Omental fat pad (tissue), 4 donors: ENCODE results near the gene ZSCAN5C. TPM values are rescaled to one million over a fixed set of nuclear protein-coding genes. Genes with fewer than 3 reads are reported as not detected.

ENCODE experiments used
- ATAC-seq: fragments of 150-250 bp; one replicate; pipeline ENCODE4 v1.9.1; 2016; ENCODE audit warnings: mild to moderate bottlenecking, moderate library complexity; ENCODE audit not compliant: low FRiP score
- DNase-seq: peaks from one replicate; pipeline ENCODE4 v3.0.0-alpha.2; 2019; ENCODE audit warnings: low spot score
- total RNA-seq, 4 donors: library from RNA; depleted of rRNA; stranded (reverse); fragments of >200 nt; gene quantifications; one replicate each; pipeline ENCODE4 v1.1.0, GENCODE V29; 2016
- TF ChIP-seq, protein P1 (sequence below), 3 donors: fragments of 450-650 bp; IDR thresholded peaks; one replicate each; pipeline ENCODE4 v1.5.1; 2016 to 2017; ENCODE audit warnings: antibody characterized with exemption in 3 of 3, mild to moderate bottlenecking in 3 of 3, moderate library complexity in 2 of 3

ZSCAN5C gene, protein sequence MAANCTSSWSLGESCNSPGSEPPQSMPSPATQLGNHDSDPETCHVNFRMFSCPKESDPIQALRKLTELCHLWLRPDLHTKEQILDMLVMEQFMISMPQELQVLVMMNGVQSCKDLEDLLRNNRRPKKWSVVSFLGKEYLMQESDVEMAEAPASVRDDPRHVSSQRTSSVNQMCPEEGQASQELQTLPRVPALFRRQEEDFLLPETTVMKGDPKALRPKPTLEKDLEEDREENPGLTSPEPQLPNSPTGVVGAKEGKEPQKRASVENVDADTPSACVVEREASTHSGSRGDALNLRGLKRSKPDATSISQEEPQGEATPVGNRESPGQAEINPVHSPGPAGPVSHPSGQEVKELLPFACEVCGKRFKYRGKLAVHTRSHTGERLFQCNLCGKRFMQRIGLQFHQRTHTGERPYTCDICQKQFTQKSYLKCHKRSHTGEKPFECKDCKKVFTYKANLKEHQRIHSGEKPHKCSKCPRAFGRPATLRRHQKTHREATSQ
- total RNA-seq = not detected

DNA sequence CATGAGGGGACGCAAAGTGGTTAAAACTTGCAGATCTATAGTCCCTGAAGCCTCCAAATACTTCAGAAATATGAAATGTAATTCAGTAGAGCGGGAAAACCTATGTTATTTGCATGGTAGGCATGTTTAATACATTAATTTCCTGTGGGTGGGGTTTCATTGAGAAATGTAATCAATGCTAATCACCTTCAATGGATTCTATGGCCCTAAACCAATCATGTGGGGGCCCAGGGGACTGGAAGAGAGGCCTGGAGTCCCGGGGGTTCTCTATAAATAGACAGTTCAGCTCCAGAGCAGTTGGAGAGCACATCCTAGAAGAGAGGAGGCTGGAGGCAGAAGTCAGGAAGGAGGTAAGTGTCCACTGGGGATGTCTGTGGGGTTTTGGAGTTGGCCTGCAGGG, at the start of gene ZSCAN5C:
ZSCAN5C (plus strand) TSS at position 301 of the 400 bp plus-strand sequence. CDS start 3,641 bp downstream, outside the sequence.
- TF ChIP-seq, protein P1, sequence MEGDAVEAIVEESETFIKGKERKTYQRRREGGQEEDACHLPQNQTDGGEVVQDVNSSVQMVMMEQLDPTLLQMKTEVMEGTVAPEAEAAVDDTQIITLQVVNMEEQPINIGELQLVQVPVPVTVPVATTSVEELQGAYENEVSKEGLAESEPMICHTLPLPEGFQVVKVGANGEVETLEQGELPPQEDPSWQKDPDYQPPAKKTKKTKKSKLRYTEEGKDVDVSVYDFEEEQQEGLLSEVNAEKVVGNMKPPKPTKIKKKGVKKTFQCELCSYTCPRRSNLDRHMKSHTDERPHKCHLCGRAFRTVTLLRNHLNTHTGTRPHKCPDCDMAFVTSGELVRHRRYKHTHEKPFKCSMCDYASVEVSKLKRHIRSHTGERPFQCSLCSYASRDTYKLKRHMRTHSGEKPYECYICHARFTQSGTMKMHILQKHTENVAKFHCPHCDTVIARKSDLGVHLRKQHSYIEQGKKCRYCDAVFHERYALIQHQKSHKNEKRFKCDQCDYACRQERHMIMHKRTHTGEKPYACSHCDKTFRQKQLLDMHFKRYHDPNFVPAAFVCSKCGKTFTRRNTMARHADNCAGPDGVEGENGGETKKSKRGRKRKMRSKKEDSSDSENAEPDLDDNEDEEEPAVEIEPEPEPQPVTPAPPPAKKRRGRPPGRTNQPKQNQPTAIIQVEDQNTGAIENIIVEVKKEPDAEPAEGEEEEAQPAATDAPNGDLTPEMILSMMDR (IDR thresholded peaks at IDR 0.05) = no peak
- no peak for DNase-seq
- no peak for ATAC-seq

DNA sequence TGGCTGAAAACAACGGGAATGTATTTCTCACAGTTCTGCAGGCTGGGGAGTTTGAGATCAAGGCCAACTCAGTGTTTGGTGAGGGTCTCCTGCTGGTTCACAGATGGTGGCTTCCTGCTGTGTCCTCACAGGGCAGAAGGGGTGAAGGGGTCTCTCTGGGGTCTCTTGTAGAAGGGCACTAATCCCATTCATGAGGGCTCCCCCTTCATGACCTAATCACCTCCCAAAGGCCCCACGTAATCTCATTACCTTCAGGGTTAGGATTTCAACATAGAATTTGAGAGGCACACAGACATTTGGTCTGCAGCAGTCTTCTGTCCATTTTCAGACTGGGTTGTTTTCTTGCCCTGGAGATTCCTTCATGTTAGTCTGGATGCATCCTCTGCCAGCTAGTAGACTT, 49.4 kb upstream of the ZSCAN5C start:
- TF ChIP-seq, protein P1 (IDR thresholded peaks at IDR 0.05) = no peak
- ATAC-seq (no peak), DNase-seq (no peak)

DNA sequence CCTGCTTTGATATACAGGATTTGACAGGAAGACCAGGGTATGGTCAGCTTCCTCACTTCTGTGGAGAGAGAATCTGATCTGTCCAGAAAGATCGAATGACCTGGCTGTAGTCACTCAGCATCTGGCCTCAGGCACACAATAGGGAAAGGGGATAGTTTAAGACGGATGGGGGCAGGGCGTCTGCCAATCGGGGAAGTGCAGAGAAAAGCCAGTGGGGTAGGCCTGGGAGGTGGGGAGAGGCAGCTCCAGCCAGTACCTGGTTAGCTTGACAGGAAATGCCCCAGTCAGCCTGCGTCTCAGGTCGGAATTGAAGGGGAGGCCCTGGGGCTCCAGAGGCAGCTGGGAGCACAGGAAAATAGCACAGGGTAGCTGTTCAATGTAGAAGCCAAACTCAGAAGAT, 48.6 kb upstream of the ZSCAN5C start:
- ATAC-seq (no peak), DNase-seq (no peak)
- TF ChIP-seq, protein P1 (IDR thresholded peaks at IDR 0.05) = no peak

DNA sequence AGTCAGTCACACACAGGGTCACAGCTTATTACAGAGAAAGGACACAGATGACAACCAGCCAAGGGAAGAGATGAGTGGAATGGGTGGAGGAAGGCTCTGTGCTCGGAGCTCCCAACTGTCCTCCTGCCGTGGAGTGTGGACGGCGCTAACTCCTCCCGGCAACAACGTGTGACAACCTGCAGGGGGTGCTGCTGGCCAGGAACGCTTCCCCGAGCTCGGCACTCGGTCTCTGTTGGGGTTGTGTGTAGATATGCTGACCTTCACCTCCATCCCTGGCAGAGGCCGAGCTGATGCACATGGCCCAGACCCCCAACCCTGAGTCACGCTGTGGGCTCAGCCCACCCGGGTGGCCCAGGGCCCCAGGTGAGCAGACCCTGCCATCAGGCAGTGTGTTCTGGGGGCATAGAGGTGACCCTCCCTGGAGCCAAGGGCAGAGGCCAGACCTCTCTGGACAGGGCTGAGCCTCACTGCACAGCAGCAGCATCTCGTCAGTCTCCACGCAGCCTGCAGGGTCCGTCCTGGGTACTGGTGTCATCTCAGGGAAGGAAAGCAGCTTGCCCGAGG, 46.9 kb upstream of the ZSCAN5C start:
- no peak for DNase-seq
- TF ChIP-seq, protein P1 (IDR thresholded peaks at IDR 0.05) = no peak
- ATAC-seq = no peak

DNA sequence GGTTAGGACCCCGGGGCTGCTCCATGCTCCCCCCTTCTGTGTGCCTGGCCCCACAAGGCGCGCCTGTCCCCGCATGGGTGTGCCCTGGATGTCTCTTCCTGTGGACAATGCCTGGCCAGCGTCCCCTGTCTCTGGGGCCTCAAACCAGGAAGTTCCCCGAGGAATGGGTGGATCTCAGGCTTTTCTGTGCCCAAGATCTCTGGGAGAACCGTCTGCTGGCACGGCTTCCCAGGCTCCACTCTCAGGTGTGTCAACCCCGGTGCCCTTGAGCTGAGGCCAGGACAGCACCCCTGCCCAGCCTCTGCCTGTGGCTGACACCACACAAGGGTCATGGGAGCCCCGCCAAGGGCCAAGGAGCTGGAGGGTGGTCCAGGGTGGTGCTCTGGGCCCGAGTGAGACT, 45.3 kb upstream of the ZSCAN5C start:
- TF ChIP-seq, protein P1 (IDR thresholded peaks at IDR 0.05) = no peak
- DNase-seq (no peak), ATAC-seq (no peak)

DNA sequence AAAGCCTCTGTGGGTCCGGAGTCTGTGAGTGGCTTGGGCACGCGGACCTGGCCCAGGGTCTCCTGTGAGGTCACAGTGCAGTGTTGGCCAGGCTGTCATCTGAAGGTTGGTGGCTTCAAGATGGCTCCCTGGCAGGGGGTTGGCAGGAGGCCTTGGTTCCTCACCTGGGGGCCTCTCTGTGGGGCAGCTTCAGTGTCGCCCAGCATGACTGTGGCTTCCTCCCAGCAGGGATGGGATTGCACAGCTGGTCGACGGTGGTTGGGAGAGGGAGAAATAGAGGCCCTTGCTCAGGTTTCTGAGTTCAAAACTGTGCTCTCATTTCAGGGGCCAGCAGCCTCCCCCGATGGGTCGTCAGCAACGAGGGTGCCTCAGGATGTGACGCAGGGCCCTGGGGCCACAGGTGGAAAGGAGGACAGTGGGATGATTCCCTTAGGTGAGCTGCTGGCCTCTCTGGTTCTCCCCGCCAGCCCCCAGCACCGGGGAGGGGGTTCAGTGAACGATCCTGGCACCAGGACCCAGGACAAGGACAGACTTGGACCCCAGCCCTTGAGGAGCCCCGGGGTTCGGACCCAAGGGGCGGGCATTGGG, 43.8 kb upstream of the ZSCAN5C start:
- ATAC-seq = no peak
- TF ChIP-seq, protein P1 (IDR thresholded peaks at IDR 0.05) = no peak
- no peak for DNase-seq
